ENCODE data around the gene NPPC. TPM values are rescaled to one million over a fixed set of nuclear protein-coding genes. Genes with fewer than 3 reads are reported as not detected.

NPPC gene
- polyA plus RNA-seq, 3 donors = not detected

DNA sequence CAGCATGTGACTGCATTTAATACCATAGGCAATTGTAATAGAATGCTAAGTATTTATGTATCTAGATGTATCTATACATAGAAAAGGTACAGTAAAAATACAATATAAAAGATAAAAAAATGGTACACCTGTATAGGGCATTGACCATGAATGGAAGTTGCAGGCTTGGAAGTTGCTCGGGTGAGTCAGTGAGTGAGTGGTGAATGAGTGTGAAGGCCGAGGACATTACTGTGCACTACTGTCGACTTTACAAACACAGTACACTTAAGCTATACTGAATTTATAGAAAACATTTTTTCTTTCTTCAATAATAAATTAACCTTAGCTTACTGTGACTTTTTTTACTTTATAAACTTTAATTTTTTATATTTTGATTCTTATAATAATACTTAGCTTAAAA, 44.3 kb upstream of the NPPC start:
- Histone ChIP-seq H3K9ac (ENCODE audit: insufficient read depth, low read length, poor library complexity, severe bottlenecking) (no peak overlapping the region), H2AFZ (ENCODE audit: insufficient read depth, low read depth, low read length, poor library complexity, severe bottlenecking) (no peak overlapping the region), H3K79me2 (ENCODE audit: insufficient read depth, low read length) (peaks cover 30% of the 10 kb centered on the region), H3K36me3 (replicated peaks in 1 of 2; ENCODE audit: control insufficient read depth in 1 of 2, insufficient read depth in 2 of 2, low read length in 2 of 2) (peaks cover 0 to 6% of the 10 kb centered on the region in 2 donors), H4K20me1 (ENCODE audit: insufficient read depth, low read length) (peaks cover 14% of the 10 kb centered on the region), H3K27me3 (ENCODE audit: control insufficient read depth in 2 of 2, insufficient read depth in 2 of 2, low read length in 2 of 2) (no peaks in the 10 kb centered on the region), H3K4me1 (ENCODE audit: control insufficient read depth in 1 of 2, insufficient read depth in 2 of 2, low read length in 2 of 2) (peaks cover 5 to 6% of the 10 kb centered on the region in 2 donors), H3K4me3 (replicated peaks in 1 of 3; ENCODE audit: low read depth in 2 of 3, low read length in 3 of 3) (no peak overlapping the region), H3K9me3 (replicated peaks in 1 of 2; ENCODE audit: control insufficient read depth in 1 of 2, insufficient read depth in 1 of 2, low read length in 2 of 2) (peaks cover 8 to 10% of the 10 kb centered on the region in 2 donors), H3K4me2 (replicated peaks; ENCODE audit: extremely low read depth, low read length, poor library complexity, severe bottlenecking) (no peak overlapping the region), H3K27ac (ENCODE audit: low read depth in 1 of 2, low read length in 2 of 2) (no peak overlapping the region)
- DNase-seq = no peak
- Mint-ChIP-seq H3K36me3 (peaks cover 13 to 26% of the 10 kb centered on the region in 2 donors), H3K4me1 (peaks cover 10% of the 10 kb centered on the region), H3K27me3 (ENCODE audit: low read depth in 3 of 3) (peaks cover 0 to 2% (median 1%) of the 10 kb centered on the region in 3 donors), H3K4me3 (no peak overlapping the region), H3K27ac (no peak overlapping the region), H3K9me3 (peaks cover 8 to 26% (median 15%) of the 10 kb centered on the region in 7 donors)
- TF ChIP-seq, protein P1, sequence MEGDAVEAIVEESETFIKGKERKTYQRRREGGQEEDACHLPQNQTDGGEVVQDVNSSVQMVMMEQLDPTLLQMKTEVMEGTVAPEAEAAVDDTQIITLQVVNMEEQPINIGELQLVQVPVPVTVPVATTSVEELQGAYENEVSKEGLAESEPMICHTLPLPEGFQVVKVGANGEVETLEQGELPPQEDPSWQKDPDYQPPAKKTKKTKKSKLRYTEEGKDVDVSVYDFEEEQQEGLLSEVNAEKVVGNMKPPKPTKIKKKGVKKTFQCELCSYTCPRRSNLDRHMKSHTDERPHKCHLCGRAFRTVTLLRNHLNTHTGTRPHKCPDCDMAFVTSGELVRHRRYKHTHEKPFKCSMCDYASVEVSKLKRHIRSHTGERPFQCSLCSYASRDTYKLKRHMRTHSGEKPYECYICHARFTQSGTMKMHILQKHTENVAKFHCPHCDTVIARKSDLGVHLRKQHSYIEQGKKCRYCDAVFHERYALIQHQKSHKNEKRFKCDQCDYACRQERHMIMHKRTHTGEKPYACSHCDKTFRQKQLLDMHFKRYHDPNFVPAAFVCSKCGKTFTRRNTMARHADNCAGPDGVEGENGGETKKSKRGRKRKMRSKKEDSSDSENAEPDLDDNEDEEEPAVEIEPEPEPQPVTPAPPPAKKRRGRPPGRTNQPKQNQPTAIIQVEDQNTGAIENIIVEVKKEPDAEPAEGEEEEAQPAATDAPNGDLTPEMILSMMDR (IDR thresholded peaks at IDR 0.05) = no peak
- WGBS (ENCODE audit: insufficient coverage) = no CpG with 5 or more reads among the region's 3 CpGs
- intact Hi-C loops (cut with micrococcal nuclease) = no loop called here

DNA sequence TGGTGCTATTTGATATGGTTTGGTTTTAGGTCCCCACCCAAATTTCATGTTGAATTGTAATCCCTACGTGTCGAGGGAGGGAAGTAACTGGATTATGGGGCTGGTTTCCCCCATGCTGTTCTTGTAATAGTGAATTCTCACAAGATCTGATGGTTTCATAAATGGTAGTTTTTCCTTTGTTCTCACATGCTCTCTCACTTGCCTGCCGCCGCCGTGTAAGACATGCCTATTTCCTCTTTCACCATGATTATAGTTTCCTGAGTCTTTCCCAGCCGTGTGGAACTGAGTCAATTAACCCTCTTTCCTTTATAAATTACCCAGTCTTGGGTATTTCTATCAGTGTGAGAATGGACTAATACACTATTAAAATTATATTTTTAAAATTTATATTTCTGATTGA, 42.6 kb upstream of the NPPC start:
- no peak overlapping the region for H3K4me3 ChIP-seq (replicated peaks in 1 of 3; ENCODE audit: low read depth in 2 of 3, low read length in 3 of 3)
- Mint-ChIP-seq H3K4me3 (no peak overlapping the region), H3K27me3 (ENCODE audit: low read depth in 3 of 3) (peaks cover 0 to 2% (median 1%) of the 10 kb centered on the region in 3 donors), H3K27ac (no peak overlapping the region), H3K36me3 (peaks cover 13 to 23% of the 10 kb centered on the region in 2 donors), H3K9me3 (peaks cover 6 to 24% (median 15%) of the 10 kb centered on the region in 7 donors), H3K4me1 (peaks cover 15% of the 10 kb centered on the region)
- H2AFZ ChIP-seq (ENCODE audit: insufficient read depth, low read depth, low read length, poor library complexity, severe bottlenecking) = no peak overlapping the region
- H3K27ac ChIP-seq (ENCODE audit: low read depth in 1 of 2, low read length in 2 of 2) = no peak overlapping the region
- TF ChIP-seq, protein P1 (IDR thresholded peaks at IDR 0.05) = no peak
- intact Hi-C loops (cut with micrococcal nuclease) = no loop called here
- no peaks in the 10 kb centered on the region for H3K27me3 ChIP-seq (ENCODE audit: control insufficient read depth in 2 of 2, insufficient read depth in 2 of 2, low read length in 2 of 2)
- H3K9me3 ChIP-seq (replicated peaks in 1 of 2; ENCODE audit: control insufficient read depth in 1 of 2, insufficient read depth in 1 of 2, low read length in 2 of 2) = peaks cover 8 to 10% of the 10 kb centered on the region in 2 donors
- no peak overlapping the region for H3K4me2 ChIP-seq (replicated peaks; ENCODE audit: extremely low read depth, low read length, poor library complexity, severe bottlenecking)
- peaks cover 18% of the 10 kb centered on the region for H4K20me1 ChIP-seq (ENCODE audit: insufficient read depth, low read length)
- peaks cover 36% of the 10 kb centered on the region for H3K79me2 ChIP-seq (ENCODE audit: insufficient read depth, low read length)
- H3K4me1 ChIP-seq (ENCODE audit: control insufficient read depth in 1 of 2, insufficient read depth in 2 of 2, low read length in 2 of 2) = peaks cover 5 to 6% of the 10 kb centered on the region in 2 donors
- no peak for DNase-seq
- no peak overlapping the region for H3K9ac ChIP-seq (ENCODE audit: insufficient read depth, low read length, poor library complexity, severe bottlenecking)
- peaks cover 0 to 6% of the 10 kb centered on the region in 2 donors for H3K36me3 ChIP-seq (replicated peaks in 1 of 2; ENCODE audit: control insufficient read depth in 1 of 2, insufficient read depth in 2 of 2, low read length in 2 of 2)
- 100% methylated on average over 2 of the region's 6 CpGs for WGBS (ENCODE audit: insufficient coverage)

Data from CD14-positive monocyte (primary cell).